Stimulated activated CD8-positive, alpha-beta memory T cell treated with anti-CD3 and anti-CD28 coated beads, Interleukin-15, amount 100 ng/mL, for 24 hours (primary cell): ENCODE data around the gene SERHL2.
A peak's percentile ranks its signal among the peaks of the same experiment; 100 is the strongest.
"Not testable (repeated sequence)": the region's sequence is repeated elsewhere in the genome, so short reads cannot be mapped to it uniquely, and the experiment has no call there.

Experiments
- DNase-seq: peaks from one replicate; pipeline ENCODE4 v3.0.0-alpha.2; 2020; ENCODE audit warnings: low read depth

The SERHL2 gene

DNA sequence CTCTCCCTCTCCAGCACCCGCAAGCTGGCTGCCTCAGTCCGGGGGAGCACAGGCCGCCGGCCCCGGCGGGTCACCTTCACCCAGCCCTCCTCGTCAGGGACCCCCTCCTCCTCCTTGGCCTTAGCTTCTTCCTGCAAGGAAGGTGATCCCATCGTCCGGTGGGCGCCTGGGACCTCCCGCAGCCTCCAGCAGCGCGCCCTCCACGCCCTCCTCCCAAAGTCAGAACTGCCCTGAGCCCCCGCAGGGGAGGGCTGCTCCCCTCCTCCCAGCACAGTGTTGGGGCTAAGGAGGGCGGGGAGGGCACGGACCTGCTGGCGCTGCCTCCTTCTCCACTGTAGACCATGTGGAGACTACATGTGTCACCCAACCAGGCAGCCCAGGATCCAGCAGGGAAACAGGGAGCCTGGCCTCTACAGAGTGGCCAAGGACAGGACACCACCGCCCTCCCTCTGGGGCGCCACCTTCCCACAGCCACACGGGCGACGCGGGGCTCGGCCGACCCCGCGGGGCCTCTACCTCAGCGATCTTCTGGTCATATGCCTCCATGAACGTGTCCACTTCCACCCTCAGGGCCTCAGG, 22.3 kb downstream of the SERHL2 start:
- not testable (repeated sequence) for DNase-seq

DNA sequence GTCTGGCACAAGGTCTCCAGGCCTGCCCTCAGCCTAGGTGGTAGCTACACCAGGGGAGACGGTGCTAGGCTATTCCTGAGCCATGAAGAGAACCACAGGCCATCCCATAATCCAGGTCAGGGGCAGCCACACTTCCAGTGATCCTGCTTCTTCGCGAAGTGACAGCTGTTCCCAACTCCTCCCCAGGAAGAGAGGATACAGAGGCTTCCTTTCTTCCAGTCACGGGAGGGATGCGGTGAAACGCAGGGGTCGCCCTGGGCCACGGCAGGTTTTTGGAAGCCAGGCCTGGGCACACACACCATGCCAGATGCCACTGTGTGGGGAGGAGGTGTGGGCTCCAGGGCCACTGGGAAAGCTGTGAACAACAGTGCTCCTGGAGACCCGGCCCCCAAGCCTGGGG, 23.4 kb downstream of the SERHL2 start:
- DNase-seq: not testable (repeated sequence)

DNA sequence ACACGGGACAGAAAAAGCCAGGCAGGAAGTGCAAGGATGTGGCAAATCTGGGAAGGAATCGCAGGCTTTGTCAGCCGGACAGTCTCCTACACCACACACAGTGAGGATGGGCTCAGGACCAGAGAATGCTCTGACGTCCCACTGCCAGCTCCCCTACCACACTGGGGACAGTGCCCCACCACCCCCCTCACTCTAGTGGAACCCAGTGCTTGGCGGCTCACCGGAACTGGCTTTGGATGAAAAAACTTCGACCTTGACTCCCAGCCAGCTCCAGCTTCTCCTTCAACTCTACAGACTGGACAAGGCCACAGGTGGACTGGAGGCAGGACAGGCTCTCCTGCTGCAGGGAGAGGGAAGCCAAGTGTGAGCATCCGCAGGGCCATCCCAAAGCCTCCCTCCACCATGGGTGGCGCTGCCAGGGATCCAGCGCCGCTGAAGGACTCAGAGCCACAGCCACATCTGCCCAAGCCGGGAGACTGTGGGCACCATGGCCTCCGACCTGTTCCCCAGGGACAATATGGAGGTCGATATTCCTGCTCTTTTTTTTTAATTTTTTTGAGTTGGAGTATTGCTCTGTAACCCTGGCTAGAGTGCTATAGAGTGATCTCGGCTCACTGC, 24.0 kb downstream of the SERHL2 start:
- DNase-seq: no peak

DNA sequence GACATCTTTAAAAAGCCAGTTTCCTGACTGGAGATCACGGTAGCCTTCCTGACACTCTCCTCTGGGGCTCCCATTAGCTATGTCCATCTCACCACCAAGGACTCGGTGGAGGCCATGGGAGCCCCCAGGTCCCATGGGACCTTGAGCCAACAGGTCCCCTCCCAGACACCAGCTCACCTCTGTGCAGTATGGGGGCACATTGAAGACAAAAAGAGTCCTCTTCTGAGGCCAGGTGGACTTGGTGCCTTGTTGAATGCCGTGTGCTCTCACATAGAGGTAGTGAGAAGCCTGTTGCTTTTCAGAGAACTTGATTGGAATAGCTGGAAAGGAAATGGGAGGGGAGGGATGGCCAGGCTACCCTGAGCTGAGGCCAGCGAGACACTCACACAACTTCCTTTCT, 26.3 kb downstream of the SERHL2 start:
- not testable (repeated sequence) for DNase-seq

DNA sequence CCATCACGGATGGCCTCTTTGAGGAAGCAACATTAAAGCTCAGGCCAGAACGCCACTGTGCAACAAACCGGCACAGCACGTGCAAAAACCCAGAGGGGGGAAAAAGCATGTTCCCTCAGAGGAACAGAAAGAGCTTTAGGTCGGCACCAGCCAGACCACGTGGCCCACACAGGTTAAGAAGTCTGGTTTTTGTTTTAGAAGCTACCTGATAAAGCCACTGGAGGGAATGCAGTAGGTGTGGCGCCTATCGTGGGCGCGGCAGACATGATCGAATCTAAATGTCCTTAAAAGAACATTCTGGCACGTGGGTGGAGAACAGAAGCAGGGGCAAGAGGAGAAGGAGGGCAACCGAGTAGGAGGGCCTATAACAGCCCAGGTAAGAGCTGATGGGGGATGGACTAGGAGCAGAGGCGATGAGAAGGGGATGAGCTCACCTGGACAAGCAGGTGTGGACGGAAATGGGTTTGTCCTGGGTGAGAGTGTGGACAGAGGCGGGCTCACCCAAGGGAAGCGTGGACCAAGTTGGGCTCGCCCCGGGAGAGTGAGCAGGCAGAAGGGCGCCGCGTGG, 27.5 kb downstream of the SERHL2 start:
- DNase-seq: not testable (repeated sequence)

DNA sequence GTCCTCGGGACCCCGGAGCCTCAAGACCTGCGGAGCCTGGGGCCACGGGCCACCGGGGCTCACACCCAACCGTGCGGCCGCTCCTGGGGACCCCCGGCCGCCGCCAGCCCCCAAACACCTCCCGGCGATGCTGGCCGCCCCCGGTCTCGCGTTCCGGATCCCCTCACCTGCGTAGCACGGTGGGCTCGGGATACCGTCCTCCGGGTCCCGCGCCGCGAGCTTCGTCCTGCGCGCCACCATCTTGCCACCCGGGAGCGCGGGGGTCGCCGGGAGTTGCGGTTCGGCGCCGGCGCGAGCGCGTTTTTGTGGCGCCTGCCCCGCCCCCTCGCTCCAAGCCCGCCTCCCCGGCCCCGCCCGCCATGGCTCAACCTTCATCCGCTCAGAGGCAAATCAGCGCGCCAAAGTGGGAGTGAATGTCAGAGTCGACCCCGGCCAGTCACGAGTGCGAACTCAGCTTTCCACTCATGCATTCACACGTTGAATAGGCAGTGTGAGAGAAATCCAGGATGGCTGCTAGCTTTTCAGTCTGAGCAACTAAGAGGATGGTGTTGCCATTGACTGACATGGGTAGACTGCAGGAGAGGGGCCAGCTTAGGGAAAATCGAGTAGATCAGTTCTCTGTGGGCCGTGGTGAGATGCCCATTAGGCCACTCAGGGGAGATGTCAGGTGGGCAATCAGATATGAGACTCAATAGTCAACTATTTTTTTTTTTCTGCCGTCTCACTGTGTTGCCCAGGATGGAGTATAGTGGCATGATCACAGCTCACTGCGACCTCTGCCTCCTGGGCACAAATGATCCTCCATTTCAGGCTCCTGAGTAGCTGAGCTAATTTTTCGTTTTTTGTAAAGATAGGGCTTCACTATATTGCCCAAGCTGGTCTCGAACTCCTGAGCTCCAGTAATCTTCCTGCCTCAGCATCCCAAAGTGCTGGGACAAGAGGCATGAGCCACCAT, 28.3 kb downstream of the SERHL2 start:
- DNase-seq: peak; percentile 69

DNA sequence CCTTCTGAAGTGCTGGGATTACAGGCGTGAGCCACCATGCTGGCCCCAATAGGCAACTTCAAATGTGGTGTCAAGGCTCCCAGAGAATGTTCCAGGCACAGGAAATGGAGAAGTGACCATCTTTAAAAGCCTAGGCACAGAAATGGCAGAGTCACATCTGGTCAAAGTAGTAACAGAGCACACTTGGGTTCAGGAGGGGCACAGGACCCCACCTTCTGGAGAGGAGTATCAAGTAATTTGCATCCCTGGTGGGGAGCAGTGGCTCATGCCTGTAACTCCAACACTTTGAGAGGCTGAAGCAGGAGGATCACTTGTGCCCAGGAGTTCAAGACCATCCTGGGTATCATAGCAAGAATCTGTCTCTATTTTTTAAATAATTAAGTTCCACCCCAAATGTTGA, 29.2 kb downstream of the SERHL2 start:
- no peak for DNase-seq

DNA sequence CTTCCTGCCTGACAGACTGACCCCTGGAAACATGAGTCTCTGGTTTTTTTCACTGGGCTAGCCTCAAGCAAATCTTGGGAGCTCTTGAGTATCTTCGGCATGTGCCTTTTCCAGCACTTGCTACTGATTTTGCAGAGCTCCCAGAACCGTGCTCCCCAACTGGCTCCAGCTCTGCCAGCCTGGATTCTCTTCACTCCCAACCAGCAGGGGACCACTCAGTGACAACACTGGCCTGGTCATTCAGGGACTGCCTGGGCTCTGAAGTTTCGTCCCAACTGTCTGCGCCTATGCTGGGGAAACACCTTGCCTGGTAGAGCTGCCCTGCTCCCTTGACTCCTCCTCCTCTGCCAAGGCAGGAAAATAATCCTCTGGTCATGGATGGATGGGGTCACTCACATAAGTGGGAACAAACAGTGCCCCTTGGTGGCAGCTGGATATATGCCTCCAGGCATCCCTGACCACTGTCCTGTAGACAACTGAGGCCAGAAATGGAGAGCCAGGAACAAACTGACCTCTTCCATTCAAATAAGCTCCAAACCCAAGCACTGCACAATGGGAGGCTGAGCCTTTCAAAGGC, 30.7 kb downstream of the SERHL2 start:
- no peak for DNase-seq

DNA sequence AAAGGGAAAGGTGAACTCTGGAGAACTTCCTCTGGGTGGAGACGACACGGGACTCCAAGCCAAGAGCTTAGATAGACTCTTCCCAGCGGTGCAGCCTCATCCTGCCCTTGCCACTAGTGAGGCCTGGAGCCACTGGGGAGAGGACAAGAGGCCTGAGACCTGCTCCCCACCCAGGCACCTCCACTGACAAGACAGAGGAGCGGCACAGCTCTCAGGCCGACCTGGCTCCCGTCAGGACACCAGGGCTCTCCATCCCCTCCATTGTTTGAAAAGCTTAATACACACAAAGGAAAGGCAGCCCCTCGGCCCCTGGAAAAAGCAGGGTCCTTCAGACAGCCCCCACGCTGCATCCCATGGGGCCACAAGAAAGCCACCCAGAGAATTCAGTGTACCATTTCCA, 31.3 kb downstream of the SERHL2 start:
- no peak for DNase-seq

DNA sequence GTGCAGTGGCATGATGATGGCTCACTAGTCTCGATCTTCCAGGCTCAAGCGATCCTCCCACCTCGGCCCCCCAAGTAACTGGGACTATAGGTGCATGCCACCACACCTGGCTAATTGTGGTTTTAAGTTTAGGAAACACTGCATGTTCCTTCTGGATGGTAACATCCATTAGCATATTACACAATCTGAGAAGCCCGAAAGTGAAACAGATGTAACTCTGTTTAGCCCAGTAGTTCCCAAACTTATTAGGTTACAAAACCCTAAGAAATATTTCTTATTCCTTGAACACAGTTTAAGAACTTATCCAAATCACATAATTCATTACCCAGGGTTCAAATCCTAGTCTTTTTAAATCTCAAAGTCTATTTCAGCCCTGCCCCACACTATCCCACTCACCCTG, 32.6 kb downstream of the SERHL2 start:
- DNase-seq: no peak

DNA sequence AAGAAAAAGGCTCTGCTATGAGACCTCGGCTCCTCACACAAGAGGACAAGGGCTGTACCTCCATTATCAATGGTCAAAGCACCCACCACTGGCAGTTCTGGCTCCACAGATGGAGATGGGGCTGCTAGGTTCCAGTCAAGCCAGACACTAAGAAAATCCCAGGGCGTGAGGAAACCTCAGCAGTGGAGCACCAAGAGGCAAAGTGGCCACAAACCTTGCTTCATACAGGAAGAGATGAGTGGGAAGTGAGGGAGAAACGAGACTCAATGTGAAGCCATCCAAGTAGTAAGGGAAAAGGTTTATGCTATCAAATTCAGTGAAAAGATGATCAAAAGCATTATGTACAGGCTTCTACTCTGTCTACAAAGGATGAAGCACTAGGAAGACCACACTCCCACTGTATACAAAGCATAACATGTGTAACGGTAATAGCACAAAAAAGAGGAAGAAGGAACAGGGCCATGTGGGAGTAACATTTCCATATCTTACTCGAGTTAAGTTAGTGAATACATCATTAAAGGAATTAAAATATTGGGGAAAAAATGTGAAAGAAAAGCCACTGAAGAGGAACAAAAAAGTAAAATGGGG, 33.9 kb downstream of the SERHL2 start:
- no peak for DNase-seq

DNA sequence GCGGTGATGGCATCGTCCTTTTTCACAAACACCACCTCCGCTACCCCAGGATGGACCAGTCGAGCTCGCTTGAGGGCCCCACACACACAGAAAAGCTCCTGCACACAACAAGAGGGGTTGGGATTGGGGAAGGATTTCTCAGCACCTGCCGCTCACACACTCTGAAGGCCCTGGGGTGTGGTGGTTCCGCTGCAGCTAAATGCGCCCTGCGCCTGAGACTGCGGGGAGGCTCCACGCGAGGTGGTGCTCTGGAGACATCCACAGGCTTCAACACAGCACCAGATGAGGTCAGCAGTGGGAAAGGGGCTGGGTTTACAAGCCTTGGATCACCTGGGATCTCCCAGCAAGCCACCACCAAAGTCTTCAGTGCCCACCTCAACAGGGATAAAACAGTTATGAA, 38.2 kb downstream of the SERHL2 start:
- no peak for DNase-seq

DNA sequence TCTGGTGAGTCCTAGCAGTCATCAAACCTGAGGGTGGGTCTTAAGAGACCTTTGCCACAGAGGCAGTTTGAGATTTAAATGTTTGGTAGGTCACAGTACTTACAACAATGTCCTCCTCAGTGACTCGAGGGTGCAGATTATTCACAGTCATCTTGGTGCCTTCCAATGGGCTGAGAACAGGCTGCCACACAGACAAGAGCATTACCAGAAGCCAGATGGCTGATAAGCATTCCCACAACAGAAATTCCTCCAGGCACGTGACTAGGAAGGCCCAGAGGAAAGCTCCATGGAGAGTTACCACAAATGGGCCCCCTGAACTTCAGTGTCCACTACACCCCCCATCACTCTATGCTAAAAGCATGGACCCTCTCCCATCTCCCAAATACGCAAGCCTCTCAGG, 41.7 kb downstream of the SERHL2 start:
- no peak for DNase-seq

DNA sequence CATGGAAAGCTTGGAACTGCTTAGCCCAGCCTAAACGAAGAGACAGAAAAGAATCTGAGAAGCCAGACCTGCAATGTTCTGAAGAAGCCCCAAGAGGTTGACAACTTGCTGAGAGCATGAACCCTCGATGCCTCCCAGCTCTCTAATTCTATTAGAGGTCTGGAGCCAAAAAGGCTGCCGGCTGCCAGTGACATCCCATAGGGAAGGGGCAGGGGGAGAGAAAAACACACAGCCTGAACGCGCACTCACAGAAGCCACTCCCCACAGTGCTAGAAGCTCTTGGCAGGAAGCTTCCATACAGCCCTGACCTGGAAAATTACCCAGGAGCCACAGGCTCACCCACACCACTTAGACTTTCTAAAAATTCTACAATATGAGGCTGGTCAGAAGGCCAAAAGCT, 42.6 kb downstream of the SERHL2 start:
- no peak for DNase-seq

DNA sequence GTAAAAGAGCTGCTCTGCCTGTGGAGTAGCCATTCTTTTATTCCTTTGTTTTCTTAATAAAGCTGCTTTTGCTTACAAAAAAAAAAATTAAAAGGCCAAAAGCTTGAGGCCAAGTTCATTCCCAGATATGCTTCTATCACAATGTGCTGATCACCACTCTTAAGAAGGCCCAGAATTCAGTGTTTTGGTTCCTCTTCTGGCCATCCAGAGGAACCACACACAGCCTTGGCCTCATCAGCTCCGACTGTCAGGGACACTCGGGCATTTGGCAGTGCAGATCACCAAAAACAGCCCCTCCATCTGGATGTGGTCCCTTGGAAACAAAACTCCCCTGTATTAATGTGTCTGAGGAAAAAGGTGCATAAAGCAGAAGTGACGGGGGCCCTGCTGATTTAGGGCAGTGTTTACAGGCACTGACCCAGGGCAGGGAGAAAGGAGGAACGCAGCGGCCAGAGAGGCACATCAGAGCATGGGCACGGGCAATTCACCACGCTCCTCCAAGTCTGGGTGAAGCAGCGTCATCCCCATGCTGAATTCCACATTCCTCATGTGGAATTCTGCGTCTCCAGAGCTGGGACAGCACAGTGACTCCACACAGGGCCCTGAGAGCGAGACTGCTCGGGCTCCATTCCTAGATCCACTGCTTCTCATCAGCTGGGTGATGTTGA, 43.2 kb downstream of the SERHL2 start:
- no peak for DNase-seq

DNA sequence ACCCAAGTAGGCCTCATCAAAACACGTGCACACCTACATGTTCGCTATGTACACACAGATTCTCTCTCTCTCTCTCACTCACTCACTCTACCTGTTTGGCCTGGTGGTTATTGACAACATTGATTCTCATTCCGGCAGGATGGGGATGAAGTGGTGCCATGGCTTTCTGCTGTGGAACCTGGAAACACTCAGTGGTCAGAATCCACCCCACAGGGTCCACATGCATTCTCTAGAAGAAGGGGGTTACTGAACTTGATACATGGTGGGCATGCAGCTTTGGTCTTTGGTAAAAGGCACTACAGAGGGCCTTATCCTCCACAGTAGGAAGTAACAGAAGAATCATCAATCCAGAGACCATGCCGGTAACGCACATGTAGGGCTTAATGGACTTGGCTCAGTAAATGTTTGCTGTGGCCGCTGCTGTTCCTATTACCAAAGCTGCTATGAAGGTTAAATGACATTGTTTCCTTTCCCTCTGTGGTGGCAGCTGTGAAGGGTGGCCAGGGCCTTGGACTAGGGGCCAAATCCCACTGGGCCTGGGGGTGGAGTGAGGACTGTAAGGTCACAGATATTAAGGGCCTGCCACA, 48.2 kb downstream of the SERHL2 start:
- no peak for DNase-seq

DNA sequence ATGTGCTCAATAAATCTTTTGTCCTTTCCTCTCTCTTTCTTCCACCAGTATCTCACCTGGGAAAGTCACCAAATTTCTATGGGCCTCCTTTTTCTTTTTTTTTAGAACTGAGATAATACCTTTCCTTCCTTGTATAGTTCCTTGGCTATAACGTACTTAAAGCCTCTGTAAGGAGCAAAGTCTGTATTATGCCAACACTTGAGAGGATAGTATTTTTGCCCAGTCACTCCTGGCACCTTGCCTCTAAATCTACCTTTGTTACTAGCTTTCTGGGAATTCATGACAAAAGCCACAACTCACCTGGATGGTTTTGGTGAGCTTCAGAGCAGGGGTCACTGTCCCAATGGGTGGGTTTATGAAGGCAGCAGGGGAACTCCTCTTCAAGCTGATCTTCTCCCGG, 48.7 kb downstream of the SERHL2 start:
- no peak for DNase-seq

DNA sequence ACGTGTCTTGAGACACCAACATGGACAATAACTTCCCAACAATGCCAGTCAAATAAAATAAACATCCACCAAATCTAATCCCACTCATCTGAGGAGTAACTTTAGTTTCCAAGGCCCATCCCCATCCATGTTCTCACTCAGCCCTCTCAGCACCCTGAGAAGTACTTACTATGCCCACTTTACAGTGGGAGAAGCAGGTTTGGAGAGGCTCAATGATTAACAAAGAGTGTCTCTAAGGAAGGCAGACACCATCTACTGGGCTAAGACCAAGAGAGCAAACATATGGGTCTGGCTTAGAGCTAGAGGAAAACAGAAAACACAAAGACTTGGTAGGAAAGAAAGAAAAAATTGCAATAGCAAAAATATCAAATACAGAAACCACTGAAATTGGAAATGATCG, 49.7 kb downstream of the SERHL2 start:
- no peak for DNase-seq

DNA sequence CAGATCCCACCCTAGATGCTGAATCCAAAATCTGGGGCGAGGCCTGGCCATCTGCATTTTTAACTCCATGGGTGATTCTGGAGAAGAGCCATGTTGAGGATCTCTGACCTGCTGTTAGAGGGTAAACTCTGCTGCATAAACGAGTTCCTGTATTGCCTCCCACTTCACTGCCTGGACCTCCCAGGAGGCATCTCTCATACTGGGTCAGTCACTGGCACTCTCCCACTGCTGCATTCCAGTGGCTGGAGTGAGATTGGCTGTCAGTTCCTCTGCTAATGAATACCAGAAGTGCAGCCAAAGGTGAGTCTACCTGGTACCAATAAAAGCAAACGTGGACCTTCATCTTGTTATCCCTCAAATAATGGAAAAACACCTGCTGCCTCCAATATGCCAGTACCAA, 50.6 kb downstream of the SERHL2 start:
- no peak for DNase-seq

DNA sequence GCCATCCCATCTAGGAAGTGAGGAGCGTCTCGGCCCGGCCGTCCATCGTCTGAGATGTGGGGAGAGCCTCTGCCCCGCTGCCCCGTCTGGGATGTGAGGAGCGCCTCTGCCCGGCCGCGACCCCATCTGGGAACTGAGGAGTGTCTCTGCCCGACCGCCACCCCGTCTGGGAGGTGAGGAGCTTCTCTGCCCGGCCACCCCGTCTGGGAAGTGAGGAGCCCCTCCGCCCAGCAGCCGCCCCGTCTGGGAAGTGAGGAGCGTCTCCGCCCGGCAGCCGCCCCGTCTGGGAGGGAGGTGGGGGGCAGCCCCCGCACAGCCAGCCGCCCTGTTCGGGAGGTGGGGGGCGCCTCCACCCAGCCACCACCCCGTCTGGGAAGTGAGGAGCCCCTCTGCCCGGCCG, 53.9 kb downstream of the SERHL2 start:
- not testable (repeated sequence) for DNase-seq

DNA sequence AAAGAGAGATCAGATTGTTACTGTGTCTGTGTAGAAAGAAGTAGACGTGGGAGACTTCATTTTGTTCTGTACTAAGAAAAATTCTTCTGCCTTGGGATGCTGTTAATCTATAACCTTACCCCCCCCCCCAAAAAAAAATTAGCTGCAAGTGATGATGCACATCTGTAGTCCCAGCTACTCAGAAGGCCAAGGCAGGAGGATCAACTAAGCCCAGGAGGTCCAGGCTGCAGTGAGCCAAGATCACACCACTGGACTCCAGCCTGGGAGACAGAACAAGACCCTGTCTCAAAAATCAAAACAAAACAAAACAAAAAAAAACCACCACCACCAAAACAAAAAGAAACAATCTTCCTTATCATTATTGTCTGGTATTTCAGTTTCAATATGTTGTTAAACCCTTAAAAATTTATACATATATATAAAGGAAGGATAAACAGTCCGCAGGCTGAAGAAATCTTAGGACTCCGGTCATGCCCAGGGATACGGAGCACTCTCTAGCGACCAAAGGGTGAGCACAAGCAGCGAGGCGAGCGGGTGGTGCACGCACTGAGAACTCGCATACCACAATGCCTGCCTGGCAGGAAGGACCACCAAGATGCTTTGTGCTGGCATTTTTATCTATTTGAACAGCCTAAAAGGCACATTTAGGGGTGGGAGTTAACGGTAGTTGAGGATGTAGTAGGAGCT, 54.5 kb downstream of the SERHL2 start:
- no peak for DNase-seq
